Skeletal muscle satellite cell (primary cell): Measurements from ENCODE around the gene STAC3.

ENCODE experiments used
- H3K27me3 ChIP-seq: 2 replicates; pipeline ENCODE4 v1.7.0; 2013; ENCODE audit warnings: low read length; ENCODE audit not compliant: control insufficient read depth, insufficient read depth
- H3K36me3 ChIP-seq: 2 replicates; pipeline ENCODE4 v1.7.0; 2013; ENCODE audit warnings: mild to moderate bottlenecking, control low read depth, low read length; ENCODE audit not compliant: insufficient read depth
- H3K4me1 ChIP-seq: 2 replicates; pipeline ENCODE4 v1.7.0; 2013; ENCODE audit warnings: low read length; ENCODE audit not compliant: control insufficient read depth, insufficient read depth
- H3K4me2 ChIP-seq: 2 replicates; pipeline ENCODE4 v1.7.0; 2013; ENCODE audit warnings: mild to moderate bottlenecking, low read length
- H3K4me3 ChIP-seq: 2 replicates; pipeline ENCODE4 v1.7.0; 2013; ENCODE audit warnings: low read length
- H3K9ac ChIP-seq: 2 replicates; pipeline ENCODE4 v1.7.0; 2013; ENCODE audit warnings: mild to moderate bottlenecking, low read depth, low read length, moderate library complexity
- H3K9me3 ChIP-seq: replicated peaks from 2 replicates; pipeline ENCODE4 v1.7.0; 2013; ENCODE audit warnings: mild to moderate bottlenecking, control low read depth, low read length

STAC3 gene

GRCh38 chr12:57201631-57202030 lies 49.4 kb downstream of the STAC3 start:
- no peak overlapping the region for H3K9ac ChIP-seq
- H3K9me3 ChIP-seq, result no peaks in the 10 kb centered on the region
- no peak overlapping the region for H3K4me2 ChIP-seq
- H3K36me3 ChIP-seq, result peaks cover 97% of the 10 kb centered on the region
- no peaks in the 10 kb centered on the region for H3K4me1 ChIP-seq
- no peaks in the 10 kb centered on the region for H3K27me3 ChIP-seq
- no peak overlapping the region for H3K4me3 ChIP-seq

DNA sequence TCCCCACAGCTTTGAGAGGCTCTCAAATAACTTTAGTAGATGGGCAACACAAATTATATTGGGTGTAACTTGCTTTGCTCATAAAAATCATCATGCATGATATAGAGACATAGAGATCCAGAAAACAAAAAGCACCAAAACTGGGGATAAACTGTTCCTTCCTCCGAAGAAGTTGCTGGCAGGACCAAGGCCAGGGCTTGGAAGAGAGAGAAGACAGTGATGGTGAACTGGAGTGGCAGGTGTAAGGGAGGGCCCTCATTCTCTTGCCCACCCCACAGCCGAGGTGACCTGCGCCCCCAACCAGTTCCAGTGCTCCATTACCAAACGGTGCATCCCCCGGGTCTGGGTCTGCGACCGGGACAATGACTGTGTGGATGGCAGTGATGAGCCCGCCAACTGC lies 49.8 kb downstream of the STAC3 start:
- H3K9ac ChIP-seq, result no peak overlapping the region
- H3K4me3 ChIP-seq, result no peak overlapping the region
- H3K36me3 ChIP-seq, result peaks cover 97% of the 10 kb centered on the region
- H3K4me1 ChIP-seq, result no peaks in the 10 kb centered on the region
- H3K9me3 ChIP-seq, result no peaks in the 10 kb centered on the region
- no peak overlapping the region for H3K4me2 ChIP-seq
- no peaks in the 10 kb centered on the region for H3K27me3 ChIP-seq

GRCh38 chr12:57200497-57200896 lies 50.5 kb downstream of the STAC3 start:
- Histone ChIP-seq H3K4me2 (no peak overlapping the region), H3K9ac (no peak overlapping the region), H3K4me1 (no peaks in the 10 kb centered on the region), H3K9me3 (no peaks in the 10 kb centered on the region), H3K27me3 (no peaks in the 10 kb centered on the region), H3K36me3 (peaks cover 97% of the 10 kb centered on the region), H3K4me3 (no peak overlapping the region)

DNA sequence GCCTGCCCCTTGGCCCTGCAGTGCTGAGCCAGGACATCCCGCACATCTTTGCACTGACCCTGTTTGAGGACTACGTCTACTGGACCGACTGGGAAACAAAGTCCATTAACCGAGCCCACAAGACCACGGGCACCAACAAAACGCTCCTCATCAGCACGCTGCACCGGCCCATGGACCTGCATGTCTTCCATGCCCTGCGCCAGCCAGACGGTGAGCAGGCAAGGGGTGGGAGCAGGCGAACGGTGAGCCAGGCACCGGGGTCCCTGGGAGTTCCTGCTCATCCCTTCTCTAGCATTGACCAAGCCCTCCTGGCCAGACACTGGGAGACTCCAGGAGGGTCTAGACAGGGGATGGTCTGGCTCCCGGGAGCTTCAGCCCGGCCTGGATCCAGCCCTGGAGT lies 51.8 kb downstream of the STAC3 start:
- H3K36me3 ChIP-seq, result peaks cover 97% of the 10 kb centered on the region

GRCh38 chr12:57198329-57198728 lies 52.7 kb downstream of the STAC3 start:
- Histone ChIP-seq H3K9ac (no peak overlapping the region), H3K4me2 (no peak overlapping the region), H3K4me3 (no peak overlapping the region), H3K4me1 (no peaks in the 10 kb centered on the region), H3K27me3 (no peaks in the 10 kb centered on the region), H3K36me3 (peaks cover 97% of the 10 kb centered on the region), H3K9me3 (no peaks in the 10 kb centered on the region)

More for the DNA sequence above, 51.8 kb downstream of the STAC3 start:
- Histone ChIP-seq H3K4me1 (no peaks in the 10 kb centered on the region), H3K4me2 (no peak overlapping the region), H3K27me3 (no peaks in the 10 kb centered on the region), H3K4me3 (no peak overlapping the region), H3K9me3 (no peaks in the 10 kb centered on the region), H3K9ac (no peak overlapping the region)

GRCh38 chr12:57196956-57197355 lies 54.0 kb downstream of the STAC3 start:
- H3K9me3 ChIP-seq, result no peaks in the 10 kb centered on the region
- H3K4me3 ChIP-seq, result no peak overlapping the region
- no peak overlapping the region for H3K9ac ChIP-seq
- no peaks in the 10 kb centered on the region for H3K27me3 ChIP-seq
- H3K36me3 ChIP-seq, result peaks cover 98% of the 10 kb centered on the region
- H3K4me1 ChIP-seq, result no peaks in the 10 kb centered on the region
- H3K4me2 ChIP-seq, result no peak overlapping the region

DNA sequence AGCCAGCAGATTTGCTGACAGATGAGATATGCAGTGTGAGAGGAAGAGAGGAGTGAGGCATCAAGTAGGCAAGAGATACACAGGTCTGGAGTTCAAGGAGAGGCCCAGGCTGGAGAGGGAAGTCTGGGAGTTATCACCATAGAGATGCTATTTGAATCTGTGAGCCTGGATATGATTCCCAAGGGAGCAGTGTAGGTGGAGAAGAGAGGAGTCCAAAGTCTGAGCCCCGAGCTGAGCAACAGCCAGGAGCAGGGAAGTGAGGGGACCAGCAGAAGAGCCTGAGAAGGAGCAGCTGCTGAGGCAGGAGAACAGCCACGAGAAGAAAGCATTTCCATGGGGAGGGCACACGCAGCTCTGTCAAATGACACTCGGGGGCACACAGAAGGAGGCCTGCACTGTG lies 54.5 kb downstream of the STAC3 start:
- Histone ChIP-seq H3K9ac (no peak overlapping the region), H3K27me3 (no peaks in the 10 kb centered on the region), H3K36me3 (peaks cover 98% of the 10 kb centered on the region)

DNA sequence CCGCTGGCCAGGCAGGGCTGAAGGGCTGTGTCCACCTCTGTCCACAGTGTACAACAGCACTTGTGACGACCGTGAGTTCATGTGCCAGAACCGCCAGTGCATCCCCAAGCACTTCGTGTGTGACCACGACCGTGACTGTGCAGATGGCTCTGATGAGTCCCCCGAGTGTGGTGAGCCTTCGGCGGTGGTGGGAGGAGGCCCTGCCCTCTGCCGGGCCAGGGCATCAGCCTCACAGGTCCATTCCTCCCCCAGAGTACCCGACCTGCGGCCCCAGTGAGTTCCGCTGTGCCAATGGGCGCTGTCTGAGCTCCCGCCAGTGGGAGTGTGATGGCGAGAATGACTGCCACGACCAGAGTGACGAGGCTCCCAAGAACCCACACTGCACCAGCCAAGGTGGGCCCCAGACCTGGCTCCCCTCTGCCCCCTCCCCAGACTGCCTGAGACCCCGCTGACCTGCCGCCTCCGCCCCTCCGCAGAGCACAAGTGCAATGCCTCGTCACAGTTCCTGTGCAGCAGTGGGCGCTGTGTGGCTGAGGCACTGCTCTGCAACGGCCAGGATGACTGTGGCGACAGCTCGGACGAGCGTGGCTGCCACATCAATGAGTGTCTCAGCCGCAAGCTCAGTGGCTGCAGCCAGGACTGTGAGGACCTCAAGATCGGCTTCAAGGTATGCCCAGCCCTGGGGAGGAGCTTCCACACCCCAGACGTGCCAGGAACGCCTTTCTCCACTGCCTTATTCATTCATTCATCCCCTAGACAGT lies 55.2 kb downstream of the STAC3 start:
- H3K4me1 ChIP-seq, result no peaks in the 10 kb centered on the region
- no peak overlapping the region for H3K9ac ChIP-seq
- peaks cover 98% of the 10 kb centered on the region for H3K36me3 ChIP-seq
- H3K9me3 ChIP-seq, result no peaks in the 10 kb centered on the region
- H3K4me2 ChIP-seq, result no peak overlapping the region
- H3K27me3 ChIP-seq, result no peaks in the 10 kb centered on the region
- no peak overlapping the region for H3K4me3 ChIP-seq

More for the DNA sequence above, 54.5 kb downstream of the STAC3 start:
- H3K4me1 ChIP-seq, result no peaks in the 10 kb centered on the region
- no peak overlapping the region for H3K4me3 ChIP-seq
- H3K9me3 ChIP-seq, result no peaks in the 10 kb centered on the region
- H3K4me2 ChIP-seq, result no peak overlapping the region

DNA sequence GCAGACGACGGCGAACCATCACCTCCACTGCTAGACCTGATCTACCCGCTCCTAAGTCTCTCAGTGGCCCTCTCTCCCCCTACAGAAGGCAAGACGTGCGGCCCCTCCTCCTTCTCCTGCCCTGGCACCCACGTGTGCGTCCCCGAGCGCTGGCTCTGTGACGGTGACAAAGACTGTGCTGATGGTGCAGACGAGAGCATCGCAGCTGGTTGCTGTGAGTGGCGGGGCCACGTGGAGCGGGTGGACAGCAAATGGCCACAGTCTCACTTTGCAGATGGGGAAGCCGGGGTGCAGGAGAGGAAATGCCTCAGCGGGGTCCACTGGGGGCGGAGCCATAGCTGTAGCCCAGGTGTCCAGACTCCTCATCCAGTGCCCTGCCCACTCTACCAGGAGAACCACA lies 55.8 kb downstream of the STAC3 start:
- H3K4me1 ChIP-seq, result no peaks in the 10 kb centered on the region
- no peaks in the 10 kb centered on the region for H3K9me3 ChIP-seq
- no peaks in the 10 kb centered on the region for H3K27me3 ChIP-seq
- no peak overlapping the region for H3K9ac ChIP-seq
- no peak overlapping the region for H3K4me2 ChIP-seq
- peaks cover 99% of the 10 kb centered on the region for H3K36me3 ChIP-seq
- H3K4me3 ChIP-seq, result no peak overlapping the region

DNA sequence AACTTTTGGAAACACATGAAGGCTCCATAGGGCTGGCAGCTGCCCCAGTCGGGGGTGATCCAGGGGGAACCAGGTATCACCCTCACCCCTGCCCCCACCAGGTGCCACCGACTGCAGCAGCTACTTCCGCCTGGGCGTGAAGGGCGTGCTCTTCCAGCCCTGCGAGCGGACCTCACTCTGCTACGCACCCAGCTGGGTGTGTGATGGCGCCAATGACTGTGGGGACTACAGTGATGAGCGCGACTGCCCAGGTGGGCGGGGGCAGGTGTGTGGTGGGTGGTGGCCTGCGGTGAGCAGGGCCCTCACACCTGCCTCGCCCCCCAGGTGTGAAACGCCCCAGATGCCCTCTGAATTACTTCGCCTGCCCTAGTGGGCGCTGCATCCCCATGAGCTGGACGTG lies 56.7 kb downstream of the STAC3 start:
- Histone ChIP-seq H3K4me3 (no peak overlapping the region), H3K27me3 (no peaks in the 10 kb centered on the region), H3K9me3 (no peaks in the 10 kb centered on the region), H3K9ac (no peak overlapping the region), H3K4me1 (no peaks in the 10 kb centered on the region), H3K4me2 (no peak overlapping the region), H3K36me3 (peaks cover 100% of the 10 kb centered on the region)

DNA sequence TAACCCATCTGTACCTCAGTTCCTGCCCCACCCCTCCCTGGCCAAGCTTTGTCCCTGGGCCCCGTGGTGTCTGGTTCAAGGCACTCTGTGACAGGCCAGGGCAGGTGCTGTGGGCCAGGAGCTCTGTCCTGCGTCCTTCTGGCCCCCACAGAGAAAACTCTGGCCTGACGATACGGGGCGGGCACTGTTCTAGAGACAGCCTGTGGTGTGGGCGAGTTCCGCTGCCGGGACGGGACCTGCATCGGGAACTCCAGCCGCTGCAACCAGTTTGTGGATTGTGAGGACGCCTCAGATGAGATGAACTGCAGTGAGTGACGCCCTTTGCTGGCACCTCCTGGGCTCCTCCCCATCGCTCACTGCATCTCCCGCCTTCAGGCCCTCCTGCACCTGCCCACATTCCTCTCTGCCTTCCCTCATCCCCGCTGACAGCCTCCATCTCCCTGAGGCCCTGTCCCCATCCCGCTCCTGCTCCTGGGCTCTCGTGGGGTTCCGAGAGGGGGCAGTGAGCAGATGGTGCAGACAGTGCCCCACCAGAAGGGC lies 57.2 kb downstream of the STAC3 start:
- no peaks in the 10 kb centered on the region for H3K4me1 ChIP-seq
- H3K9ac ChIP-seq, result no peak overlapping the region
- no peak overlapping the region for H3K4me3 ChIP-seq
- H3K9me3 ChIP-seq, result no peaks in the 10 kb centered on the region
- no peak overlapping the region for H3K4me2 ChIP-seq
- H3K36me3 ChIP-seq, result peaks cover 100% of the 10 kb centered on the region
- no peaks in the 10 kb centered on the region for H3K27me3 ChIP-seq
